ENCODE data around the gene SLC22A2.

- no peak for TF ChIP-seq POLR2AphosphoS5 (IDR thresholded peaks at IDR 0.05)
- TF ChIP-seq CTCF (IDR thresholded peaks at IDR 0.05), result peak in 1 of 5 experiments; percentile 28
Observed at GRCh38 chr6:160261991-160262680, 3.5 kb upstream of the SLC22A2 start.
